GM19463 (cell line): ENCODE results near the gene SNAI3.
A peak's percentile ranks its signal among the peaks of the same experiment; 100 is the strongest.

Experiments
- ATAC-seq: cut with Tn5 transposase; IDR thresholded peaks from one replicate; pipeline ENCODE4 v1.9.1; 2021; ENCODE audit warnings: mild to moderate bottlenecking, moderate library complexity; ENCODE audit not compliant: unreplicated experiment

The SNAI3 gene

GRCh38 chr16:88691924-88692560 lies 5.7 kb upstream of the SNAI3 start:
- ATAC-seq: no peak

GRCh38 chr16:88691129-88691813 lies 5.0 kb upstream of the SNAI3 start:
- ATAC-seq: no peak

- no peak for ATAC-seq
Measured at GRCh38 chr16:88690341-88691128, 4.2 kb upstream of the SNAI3 start.

GRCh38 chr16:88688013-88688778 lies 1.9 kb upstream of the SNAI3 start:
- ATAC-seq: no peak

- ATAC-seq: no peak
Measured at GRCh38 chr16:88687676-88688012, 1.3 kb upstream of the SNAI3 start.

- ATAC-seq: no peak
Measured at GRCh38 chr16:88687254-88687576, 908 bp upstream of the SNAI3 start.

- ATAC-seq: peak; percentile 13
Measured at GRCh38 chr16:88686062-88686438, 257 bp downstream of the SNAI3 start.

- no peak for ATAC-seq
Measured at GRCh38 chr16:88685156-88686061, 898 bp downstream of the SNAI3 start.

- no peak for ATAC-seq
Measured at GRCh38 chr16:88684569-88685155, 1.6 kb downstream of the SNAI3 start.

GRCh38 chr16:88681709-88682451 lies 4.4 kb downstream of the SNAI3 start:
- peak; percentile 66 for ATAC-seq

- ATAC-seq: no peak
Measured at GRCh38 chr16:88681084-88681680, 5.1 kb downstream of the SNAI3 start.

- ATAC-seq: no peak
Measured at GRCh38 chr16:88680554-88681083, 5.7 kb downstream of the SNAI3 start.

GRCh38 chr16:88678224-88678979 lies 7.9 kb downstream of the SNAI3 start:
- no peak for ATAC-seq

GRCh38 chr16:88677721-88678120 lies 8.6 kb downstream of the SNAI3 start:
- ATAC-seq: no peak

- ATAC-seq: no peak
Measured at GRCh38 chr16:88676502-88677242, 9.6 kb downstream of the SNAI3 start.

- ATAC-seq: no peak
Measured at GRCh38 chr16:88673716-88674379, 12.5 kb downstream of the SNAI3 start.

- ATAC-seq: no peak
Measured at GRCh38 chr16:88672776-88673175, 13.5 kb downstream of the SNAI3 start.
